Left colon (tissue), 2 donors: ENCODE results near the gene CRB3. TPM values are rescaled to one million over a fixed set of nuclear protein-coding genes. Genes with fewer than 3 reads are reported as not detected.

ENCODE experiments used
- ATAC-seq: fragments of 200-7000 bp; cut with Tn5 transposase; one replicate; pipeline ENCODE4 v1.9.1; 2020; ENCODE audit warnings: mild to moderate bottlenecking, moderate library complexity
- DNase-seq, 2 donors: peaks; one replicate each; pipeline ENCODE4 v3.0.0-alpha.2; 2020
- intact Hi-C, 2 donors: fragments of 100-400 bp; cut with DNase I in 1 of 2; cut with micrococcal nuclease in 1 of 2; formaldehyde crosslinking; loops; one replicate each; pipeline versions ENCODE4 v1.11.2 to v1.14.0; 2022; cut with DNase I, micrococcal nuclease
- total RNA-seq, 2 donors: library from RNA; stranded (reverse); fragmentation: NEBNext Ultra II Directional; extraction: Animal tissue kit (Norgen Biotek cat#: 25700); gene quantifications; one replicate each; pipeline ENCODE4 v1.2.1, GENCODE V29; 2021
- donor health status: DM: no; HTN: no; CAD: no.
- donor health status: DM: yes; HTN: yes; CAD: no.

Gene CRB3
- total RNA-seq, 2 donors from 2014 or later: 106 to 148 TPM

DNA sequence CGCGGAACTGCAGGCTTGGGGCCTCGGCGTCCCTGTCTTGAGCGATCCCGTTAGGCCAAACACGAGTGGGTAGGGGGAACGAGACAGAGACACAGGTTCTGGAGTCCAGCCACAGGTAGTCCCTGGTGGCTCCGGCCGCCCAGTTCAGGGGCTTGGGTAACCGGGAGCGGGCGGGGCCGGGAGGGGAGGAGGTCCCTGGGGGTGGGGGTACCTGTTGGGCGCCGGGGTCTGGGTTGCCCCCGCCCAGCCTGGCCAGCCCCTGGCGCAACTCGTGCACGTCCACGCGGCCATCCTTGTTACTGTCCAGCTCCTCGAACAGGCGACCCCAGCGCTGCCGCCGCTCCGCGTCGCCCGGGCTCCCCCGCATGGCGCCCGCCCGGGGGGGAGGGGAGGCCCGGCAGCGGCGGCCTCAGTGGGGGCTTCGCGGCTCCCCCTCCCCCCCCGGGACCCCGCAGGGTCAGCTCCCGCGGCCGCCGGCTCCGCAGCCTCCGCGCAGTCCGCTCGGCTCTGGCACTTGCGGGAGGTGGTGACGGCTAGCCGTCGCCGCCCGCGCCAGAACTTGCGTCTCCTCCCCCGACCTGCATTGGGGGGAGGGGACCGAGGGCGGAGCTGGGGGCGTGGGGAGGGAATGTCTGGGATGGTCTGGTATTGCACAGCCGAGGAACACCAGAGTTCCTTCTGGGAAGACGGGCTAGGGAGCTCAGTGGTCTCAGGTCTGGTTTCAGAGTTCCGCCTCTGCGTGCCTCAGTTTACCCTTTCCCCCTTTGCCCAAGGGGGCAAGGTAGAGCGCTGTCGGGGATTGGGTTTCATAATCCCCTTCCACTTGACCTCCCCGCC is 4.6 kb upstream of the CRB3 start, which contains the start of gene SLC25A23:
SLC25A23 (minus strand) TSS at position 531 of the 837 bp plus-strand sequence; CDS start at position 367, 164 bp downstream.
- DNase-seq: peak; percentile 79 to 80
- intact Hi-C loops: no loop called here
- ATAC-seq: peak; percentile 48

DNA sequence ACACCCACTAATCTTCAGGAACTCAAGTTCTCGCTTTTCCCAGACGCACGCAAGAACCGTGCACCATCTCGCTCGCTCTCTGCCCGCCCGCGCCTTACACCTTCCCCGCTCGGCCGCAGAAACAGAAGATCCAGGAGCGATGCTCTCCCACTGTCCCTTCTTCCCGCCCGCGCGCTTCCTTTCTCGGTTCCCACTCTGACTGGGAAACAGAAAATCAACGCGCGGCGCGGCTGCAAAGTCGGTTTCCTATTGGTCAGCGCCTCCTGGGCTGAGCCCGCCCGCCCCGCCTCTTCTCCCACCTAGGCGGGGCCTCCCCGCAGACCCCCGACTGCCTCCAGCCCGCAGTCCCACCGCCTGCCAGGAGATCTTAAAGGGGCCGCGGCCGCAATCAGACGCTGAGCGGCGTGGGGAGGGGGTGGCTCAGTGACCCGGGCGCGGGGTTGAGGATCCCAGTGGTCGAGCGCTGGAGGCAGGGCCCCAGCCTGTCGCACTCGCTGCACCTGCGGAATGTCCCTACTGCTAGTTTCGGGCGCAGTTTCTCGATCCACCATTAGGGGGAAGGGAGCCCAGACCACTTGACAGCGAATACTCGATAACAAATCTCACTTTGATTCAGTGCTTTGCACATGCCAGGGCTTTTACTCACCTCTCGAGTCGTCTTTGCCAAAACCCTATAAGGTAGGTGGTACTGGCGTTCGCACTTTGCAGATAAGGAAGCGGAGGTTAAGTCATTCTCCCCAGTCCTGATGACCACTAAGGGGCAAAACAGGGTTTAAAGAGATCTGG is 3.8 kb upstream of the CRB3 start:
- ATAC-seq (peak; percentile 57), DNase-seq (peak; percentile 98 to 99)
- intact Hi-C loops: no loop called here

DNA sequence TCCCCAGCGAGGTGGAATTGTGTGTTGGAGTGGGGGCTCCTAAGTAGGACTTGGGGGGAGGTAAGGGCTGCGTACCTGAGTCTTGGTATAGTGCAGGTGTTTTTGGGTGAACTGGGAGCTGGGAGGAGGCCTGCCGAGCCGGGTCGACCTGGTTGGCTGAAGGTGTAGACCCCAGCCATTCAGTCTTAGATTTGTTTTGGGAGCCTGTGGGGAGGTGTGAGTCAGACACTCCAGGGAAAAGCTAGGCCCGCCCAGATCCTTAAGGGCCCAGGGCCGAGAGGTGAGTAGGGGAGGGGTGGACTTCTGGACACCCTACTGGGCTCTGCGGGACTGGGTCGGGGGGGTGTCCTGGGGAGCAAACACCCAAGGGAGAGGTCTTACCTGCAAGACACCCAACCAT is 935 bp downstream of the CRB3 start:
- peak; percentile 12 for ATAC-seq
- no peak for DNase-seq
- intact Hi-C loops: no loop called here

DNA sequence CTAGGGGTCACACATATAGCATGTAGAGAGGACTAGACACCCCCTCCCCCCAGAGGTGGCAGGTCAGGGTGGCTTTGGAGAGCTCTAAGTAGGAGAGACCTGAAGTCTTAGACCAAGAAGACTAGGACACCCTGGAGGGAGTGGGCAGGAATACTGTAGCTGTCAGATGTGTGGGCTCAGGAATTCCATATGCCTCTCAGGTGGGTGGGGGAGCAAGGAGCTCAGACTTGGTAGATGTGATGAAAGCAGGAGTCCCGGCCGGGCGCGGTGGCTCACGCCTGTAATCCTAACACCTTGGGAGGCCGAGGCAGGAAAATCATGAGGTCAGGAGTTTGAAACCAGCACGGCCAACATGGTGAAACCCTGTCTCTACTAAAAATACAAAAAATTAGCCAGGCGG is 1.6 kb downstream of the CRB3 start:
- ATAC-seq (no peak), DNase-seq (no peak)
- intact Hi-C loops: no loop called here

DNA sequence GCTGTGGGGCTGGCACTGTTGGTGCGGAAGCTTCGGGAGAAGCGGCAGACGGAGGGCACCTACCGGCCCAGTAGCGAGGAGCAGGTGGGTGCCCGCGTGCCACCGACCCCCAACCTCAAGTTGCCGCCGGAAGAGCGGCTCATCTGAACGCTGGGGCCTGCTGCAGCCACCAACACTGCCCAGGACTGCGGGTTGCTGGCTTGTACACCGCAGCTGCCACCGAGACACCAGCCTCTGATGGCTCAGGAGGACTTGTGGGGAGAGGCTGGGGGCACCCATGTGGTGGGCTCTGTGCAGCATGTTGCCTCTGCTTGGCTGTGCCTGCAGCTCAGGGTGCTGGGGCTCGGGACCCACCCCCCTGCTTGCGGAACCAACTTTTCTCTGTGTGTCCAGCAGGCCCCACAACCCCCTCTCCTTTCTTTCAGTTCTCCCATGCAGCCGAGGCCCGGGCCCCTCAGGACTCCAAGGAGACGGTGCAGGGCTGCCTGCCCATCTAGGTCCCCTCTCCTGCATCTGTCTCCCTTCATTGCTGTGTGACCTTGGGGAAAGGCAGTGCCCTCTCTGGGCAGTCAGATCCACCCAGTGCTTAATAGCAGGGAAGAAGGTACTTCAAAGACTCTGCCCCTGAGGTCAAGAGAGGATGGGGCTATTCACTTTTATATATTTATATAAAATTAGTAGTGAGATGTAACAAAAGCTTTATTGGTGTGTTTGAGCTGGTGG is 2.6 kb downstream of the CRB3 start:
- no peak for ATAC-seq
- intact Hi-C loops: no loop called here
- no peak for DNase-seq

DNA sequence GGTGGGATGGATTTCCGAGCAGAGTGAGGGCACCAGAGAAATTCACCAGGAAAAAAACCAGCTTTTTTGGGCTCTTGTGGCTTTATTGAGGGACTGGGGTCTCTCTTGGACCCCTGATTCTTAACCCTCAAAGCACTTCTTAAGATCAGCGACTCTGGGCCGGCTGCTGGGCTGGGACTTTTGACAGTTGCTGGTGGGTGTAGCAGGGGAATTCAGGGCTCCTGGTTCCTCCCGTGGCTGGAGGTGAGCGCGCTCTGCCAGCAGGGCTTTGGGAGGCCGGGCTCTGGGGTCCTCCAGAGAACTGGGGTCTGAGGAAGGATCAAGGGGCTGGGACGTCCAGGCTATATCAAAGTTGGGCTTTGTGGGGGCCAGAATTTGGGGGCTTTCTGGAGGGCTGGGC is 3.3 kb downstream of the CRB3 start:
- DNase-seq: no peak
- ATAC-seq: no peak
- intact Hi-C loops: no loop called here

DNA sequence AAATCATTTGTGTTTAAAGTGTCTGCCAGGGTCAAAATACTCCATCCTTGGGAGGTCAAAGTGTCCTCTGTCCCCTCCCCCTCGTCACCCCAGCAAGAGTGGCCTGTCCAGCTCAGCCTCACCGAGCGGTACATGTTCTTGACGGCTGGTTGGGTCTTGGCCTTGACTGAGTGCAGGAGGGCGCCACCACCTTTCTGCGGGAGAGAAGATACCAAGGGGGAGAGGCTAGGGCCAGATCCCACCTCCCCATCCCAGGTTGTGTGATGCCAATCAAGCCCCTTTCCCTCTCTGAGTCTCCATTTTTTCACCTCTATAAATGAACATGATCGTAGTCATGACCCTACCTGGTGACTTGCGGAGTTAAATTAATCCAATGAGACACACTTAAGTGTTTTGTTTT is 6.1 kb downstream of the CRB3 start:
- intact Hi-C loops: no loop called here
- ATAC-seq: no peak
- no peak for DNase-seq

DNA sequence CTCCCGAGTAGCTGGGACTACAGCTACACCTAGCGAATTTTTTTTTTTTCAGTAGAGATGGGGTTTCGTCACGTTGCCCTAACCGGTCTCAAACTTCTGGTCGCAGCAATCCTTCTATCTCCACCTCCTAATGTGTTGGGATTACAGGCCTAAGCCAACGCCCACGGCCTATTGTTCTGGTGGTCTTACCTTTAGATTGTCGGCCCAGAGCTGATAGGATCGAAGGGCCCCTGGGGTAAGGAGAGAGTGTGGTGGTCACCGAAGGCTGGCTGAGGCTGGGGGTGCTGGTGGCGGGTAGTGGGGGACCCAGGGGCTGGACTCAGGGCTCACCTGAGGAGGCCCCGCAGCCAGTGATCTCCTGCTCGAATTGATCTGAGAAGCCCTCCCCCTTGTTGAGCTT is 7.0 kb downstream of the CRB3 start:
- ATAC-seq (no peak), DNase-seq (no peak)
- intact Hi-C loops: no loop called here

DNA sequence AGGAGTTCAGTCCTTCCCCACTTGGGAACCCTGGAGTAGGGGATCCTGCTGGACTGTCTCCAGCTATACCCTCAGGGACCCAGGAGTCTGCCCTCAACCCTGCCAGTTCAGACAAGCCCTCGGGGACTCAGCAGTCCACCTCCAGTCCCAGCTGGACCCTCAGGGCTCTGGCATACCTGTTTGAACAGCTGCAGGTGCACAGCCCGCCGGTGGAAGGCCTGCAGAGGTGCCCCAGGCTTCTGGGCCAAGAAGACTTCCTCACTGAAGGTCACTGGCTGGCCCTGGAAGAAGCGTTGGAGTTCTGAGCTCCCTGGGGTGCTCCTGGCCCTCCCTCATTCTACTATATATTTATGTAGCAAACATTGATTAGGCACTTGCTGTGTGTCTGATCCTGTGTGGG is 8.6 kb downstream of the CRB3 start:
- intact Hi-C loops: no loop called here
- DNase-seq: no peak
- no peak for ATAC-seq

DNA sequence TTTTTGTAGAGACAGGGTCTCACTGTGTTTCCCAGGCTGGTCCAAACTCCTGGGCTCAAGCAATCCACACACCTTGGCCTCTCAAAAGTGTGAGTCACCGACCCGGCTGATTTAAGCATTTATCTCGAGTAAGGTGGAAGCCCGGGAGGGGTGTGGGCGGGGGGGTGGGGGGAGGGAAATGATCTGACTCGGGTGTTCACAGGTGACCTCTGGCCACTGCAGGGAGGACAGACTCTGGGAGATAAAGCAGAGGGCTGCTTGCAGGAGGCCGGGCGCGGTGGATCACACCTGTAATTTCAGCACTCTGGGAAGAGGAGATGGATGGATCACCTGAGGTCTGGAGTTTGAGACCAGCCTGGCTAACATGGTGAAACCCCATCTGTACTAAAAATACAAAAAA is 9.6 kb downstream of the CRB3 start:
- no peak for DNase-seq
- ATAC-seq: no peak
- intact Hi-C loops: no loop called here

DNA sequence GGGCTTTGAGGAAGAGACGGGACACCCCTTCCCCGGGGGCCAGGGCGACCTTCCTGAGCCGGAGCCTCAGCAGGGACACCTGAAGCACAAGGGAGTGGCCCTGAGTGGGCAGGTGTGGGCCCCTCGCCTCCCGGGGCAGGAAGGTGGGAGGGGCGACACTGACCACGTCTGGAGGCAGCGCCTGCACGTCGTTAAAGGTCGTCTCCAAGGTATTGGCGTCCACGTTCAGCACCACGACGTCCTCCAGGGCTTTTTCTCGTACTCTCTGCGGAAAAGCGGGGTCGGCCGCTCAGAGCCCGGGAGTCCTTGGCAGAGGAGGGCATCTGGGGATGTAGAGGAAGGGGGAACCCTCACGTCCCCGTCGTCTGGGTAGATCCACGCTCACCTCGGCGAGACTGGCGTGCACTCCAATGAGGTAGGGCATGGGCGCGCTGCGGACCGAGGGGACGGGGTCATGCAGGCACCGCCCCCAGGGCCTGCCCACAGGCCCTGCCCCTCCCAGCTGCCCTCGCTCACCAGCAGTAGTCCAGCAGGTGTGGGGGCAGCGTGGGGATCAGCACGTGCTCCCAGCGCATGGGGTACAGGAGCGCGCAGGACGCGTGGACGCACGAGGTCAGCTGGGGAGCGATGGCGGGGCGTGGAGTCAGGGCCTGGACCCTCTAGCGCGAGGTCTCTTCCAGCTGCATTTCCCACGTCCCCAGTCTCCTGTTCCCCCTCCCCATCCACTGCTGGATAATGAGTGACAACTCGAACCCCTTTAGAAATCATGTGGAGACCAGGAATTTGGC is 11.4 kb downstream of the CRB3 start:
- DNase-seq (peak in 1 of 2 donors; percentile 50), ATAC-seq (peak; percentile 25)
- intact Hi-C loops: no loop called here

DNA sequence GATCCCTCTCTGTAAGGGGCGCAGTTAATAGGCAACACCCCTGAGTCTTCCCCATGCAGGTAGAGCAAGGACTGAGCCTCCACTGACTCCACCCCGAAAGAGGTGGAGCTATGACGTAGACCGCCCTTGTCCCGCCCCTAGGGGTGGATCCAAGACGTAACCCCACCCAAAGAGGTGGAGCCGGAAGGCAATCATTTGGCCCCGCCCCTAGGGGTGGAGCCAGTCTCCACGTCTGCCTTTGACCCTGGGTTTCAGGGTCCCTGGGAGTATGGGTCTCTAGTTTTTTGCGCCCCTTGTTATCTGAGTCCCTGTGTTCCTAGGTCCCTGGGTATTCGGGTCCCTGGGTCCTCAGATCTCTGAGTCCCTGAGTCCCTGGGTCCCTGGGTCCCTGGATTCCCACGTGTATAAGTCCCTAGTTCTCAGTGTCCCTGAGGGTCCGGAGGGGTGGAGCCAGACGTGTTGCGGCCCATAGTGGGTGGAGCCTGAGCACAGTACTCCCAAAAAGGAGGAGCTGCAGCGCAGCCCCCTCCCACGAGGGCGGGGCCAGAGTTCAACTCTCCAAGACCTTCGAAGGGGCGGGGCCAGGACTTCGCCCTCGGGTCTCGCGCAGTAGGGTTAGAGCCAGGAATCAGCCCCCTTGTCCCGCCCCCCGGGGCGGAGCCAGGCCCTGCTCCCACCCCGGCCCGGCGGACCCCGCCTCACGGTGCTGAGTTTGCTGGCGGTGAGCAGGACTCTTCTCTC is 12.3 kb downstream of the CRB3 start:
- intact Hi-C loops: no loop called here
- DNase-seq (peak; percentile 93 to 95), ATAC-seq (peak; percentile 93)

DNA sequence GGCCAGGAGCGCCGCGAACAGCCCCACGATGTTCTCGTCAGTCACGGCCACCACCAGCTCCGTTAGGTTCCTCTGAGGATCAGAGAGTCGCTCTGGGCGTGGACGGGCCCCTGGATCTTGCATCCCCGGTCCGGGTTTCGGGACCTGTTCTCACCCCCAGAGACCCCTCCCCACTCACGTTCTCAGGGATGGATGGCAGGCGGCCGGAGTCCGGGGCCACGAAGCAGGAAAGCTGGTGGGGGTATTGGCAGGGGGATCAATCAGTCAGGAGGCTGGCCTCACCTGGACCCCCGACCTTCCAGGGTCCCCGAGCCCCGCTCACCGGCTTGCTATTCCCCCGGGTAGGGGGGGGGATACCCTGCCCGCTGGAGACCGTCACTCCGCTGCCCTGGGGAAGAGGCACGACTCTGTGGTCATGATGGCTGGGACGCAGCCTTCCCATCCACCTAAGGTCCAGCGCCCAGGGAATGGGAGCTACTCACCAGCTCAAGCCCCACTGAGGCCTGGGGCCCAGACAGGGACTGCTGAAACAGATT is 12.9 kb downstream of the CRB3 start:
- DNase-seq: no peak
- intact Hi-C loops: no loop called here
- no peak for ATAC-seq

DNA sequence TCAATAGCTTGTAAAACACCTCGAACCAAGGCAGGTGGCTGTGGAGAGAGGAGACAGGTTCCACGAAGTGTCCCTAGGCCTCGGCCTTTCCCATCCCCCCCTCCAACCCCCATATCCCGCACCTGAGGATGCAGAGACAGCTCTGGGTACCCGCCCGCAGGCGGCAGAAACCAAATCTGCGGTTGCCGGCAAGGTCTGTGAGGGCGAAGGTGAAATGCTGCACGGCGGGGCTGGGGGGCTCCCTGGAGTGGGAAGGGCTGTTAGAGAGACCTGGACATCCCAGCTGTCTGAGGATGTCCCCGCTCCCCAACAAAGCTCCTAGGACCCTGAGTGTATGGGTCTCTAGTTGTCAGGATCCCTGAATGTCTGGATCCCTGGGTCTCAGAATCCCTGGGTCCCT is 14.7 kb downstream of the CRB3 start:
- no peak for DNase-seq
- ATAC-seq: no peak
- intact Hi-C loops: no loop called here

DNA sequence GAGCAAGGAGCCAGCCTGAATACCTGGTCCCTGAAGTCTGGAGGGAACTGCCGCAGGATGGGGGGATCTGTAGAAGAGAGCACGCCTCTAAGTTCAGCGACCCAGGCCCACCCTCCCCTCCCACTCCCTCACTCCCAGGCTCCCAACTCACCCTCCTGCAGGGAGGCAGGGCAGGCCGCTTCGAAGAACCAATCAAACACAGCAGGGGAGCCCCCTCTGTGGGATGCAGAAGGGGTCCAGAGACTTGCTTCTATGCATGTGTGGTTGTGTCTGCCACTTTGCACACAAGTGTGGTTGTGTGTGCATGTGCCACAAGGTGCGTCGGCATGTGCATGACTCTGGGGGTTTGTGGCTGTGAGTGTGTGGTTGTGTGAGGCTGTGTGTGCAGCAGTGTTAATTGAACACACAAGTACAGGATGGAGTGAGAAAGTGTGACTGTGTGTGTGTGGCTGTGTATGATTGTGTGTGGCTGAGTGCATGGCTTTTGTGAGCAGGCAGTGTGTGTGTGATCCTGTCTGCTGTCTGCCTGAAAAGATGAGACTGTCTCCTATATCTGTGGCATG is 15.8 kb downstream of the CRB3 start:
- DNase-seq: no peak
- ATAC-seq: no peak
- intact Hi-C loops: no loop called here

DNA sequence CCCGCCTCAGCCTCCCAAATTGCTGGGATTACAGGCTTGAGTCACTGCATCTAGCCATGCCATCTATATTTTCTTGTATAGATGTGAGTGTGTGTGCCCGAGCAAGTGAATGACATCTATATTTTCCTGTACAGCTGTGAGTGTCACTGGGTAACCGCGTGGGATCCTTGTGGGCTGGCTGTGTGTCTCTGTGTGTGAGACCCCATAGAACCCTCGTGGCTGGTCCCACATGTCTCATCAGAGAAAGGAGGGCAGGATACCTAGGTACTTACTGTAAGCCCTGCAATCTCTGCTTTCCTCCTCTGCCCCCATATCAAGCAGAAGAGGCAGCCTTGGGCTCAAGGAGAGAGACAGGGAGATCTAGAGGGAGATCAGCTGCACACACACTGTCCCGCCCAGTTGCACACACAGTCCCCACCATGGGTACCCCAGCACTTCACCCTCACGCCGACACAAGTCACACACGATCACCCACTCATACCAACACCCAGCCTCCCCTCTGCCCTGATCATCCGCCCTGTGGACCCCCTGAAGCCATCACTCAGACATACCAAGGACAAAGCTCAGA is 16.9 kb downstream of the CRB3 start:
- no peak for ATAC-seq
- DNase-seq: no peak
- intact Hi-C loops: no loop called here
